Activated CD4-positive, alpha-beta memory T cell treated with anti-CD3 and anti-CD28 coated beads for 36 hours (primary cell): Measurements from ENCODE around the gene KAT7. TPM values are rescaled to one million over a fixed set of nuclear protein-coding genes. Genes with fewer than 3 reads are reported as not detected.

ENCODE experiments used
- CTCF ChIA-PET: fragments of 350-600 bp; sonication (Branson Sonifier 250); formaldehyde crosslinking; loops from one replicate; lab custom pipeline; 2021; ENCODE audit warnings: antibody characterized with exemption, inconsistent platforms; lab: Charles Lee
- POLR2A ChIA-PET: fragments of 350-600 bp; sonication (Branson Sonifier 250); formaldehyde crosslinking; loops from one replicate; lab custom pipeline; 2021; ENCODE audit warnings: antibody characterized with exemption; lab: Charles Lee
- DNase-seq: peaks from one replicate; pipeline ENCODE4 v3.0.0-alpha.2; 2020
- H3K27ac Mint-ChIP-seq: one replicate; pipeline ENCODE4 v1.8.0; 2021; ENCODE audit warnings: mixed read lengths
- H3K27me3 Mint-ChIP-seq: one replicate; pipeline ENCODE4 v1.8.0; 2021; ENCODE audit warnings: mixed read lengths
- H3K36me3 Mint-ChIP-seq: one replicate; pipeline ENCODE4 v1.8.0; 2021; ENCODE audit warnings: mixed read lengths
- H3K4me1 Mint-ChIP-seq: one replicate; pipeline ENCODE4 v1.8.0; 2021; ENCODE audit warnings: low read depth, mixed read lengths
- H3K4me3 Mint-ChIP-seq: one replicate; pipeline ENCODE4 v1.8.0; 2021; ENCODE audit warnings: mild to moderate bottlenecking, mixed read lengths
- H3K9me3 Mint-ChIP-seq: one replicate; pipeline ENCODE4 v1.8.0; 2021; ENCODE audit warnings: mixed read lengths
- intact Hi-C: fragments of 100-400 bp; cut with micrococcal nuclease; formaldehyde crosslinking; loops from one replicate; pipeline ENCODE4 v1.15.1; 2023
- total RNA-seq, 2 experiments: library from RNA; stranded (reverse); gene quantifications; one replicate each; pipeline ENCODE4 v1.2.3, GENCODE V29; 2021

KAT7 gene
- total RNA-seq, 2 experiments from 2014 or later = 60.5 to 65.8 TPM

DNA sequence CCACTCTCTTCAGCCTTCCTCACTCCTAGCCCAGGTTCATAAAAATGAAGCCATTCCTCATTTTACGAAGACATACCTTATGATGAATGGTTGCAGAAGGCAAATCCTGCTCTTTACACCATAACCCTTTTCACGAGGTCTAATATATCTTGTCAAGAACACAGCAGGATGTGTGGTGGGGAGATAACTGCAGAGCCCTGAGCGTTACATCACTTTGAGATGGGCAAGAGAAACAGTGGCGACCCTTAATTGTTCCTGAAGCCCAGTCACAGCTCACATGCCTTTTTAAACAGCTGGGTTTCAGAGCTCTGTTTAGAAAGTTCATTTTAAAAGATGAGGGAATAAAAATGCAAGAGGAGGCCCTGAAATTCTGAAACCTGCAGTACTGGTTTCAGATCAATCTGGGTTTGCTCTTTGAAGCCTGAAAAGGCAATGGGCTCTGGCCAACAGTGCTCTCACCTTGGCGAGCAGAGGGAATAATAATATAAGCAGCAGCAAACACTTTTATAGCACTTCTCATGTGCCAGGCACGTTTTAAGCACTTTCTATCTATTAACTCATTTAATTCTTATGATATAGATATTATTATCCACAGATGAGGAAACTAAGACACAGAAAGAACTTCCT is 27.4 kb upstream of the KAT7 start:
- Mint-ChIP-seq H3K36me3 (peaks cover 7% of the 10 kb centered on the region), H3K27me3 (no peaks in the 10 kb centered on the region), H3K27ac (peak overlapping the region; percentile 76), H3K4me3 (peak overlapping the region; percentile 21), H3K9me3 (no peaks in the 10 kb centered on the region), H3K4me1 (peaks cover 76% of the 10 kb centered on the region)
- DNase-seq = no peak
- intact Hi-C loops = loop anchor here (5.0 kb wide), 1 partner anchor 189 kb away; no protein-coding TSS in a partner anchor
- CTCF ChIA-PET = interaction anchor here (0.6 to 5.4 kb wide), 7 partner anchors 10 to 65 kb away, joined by 3 to 47 read pairs (median 4); partner anchors contain the start of gene SLC35B1
- POLR2A ChIA-PET = interaction anchor here (0.8 to 6.7 kb wide), 3 partner anchors 11 to 53 kb away, joined by 3 to 69 read pairs (median 4); partner anchors contain the start of gene SLC35B1

GRCh38 chr17:49762151-49762941 is 26.1 kb upstream of the KAT7 start:
- H3K4me3 Mint-ChIP-seq = peak overlapping the region; percentile 90
- no peak for DNase-seq
- intact Hi-C loops = loop anchor here (5.0 kb wide), 1 partner anchor 190 kb away; no protein-coding TSS in a partner anchor
- H3K4me1 Mint-ChIP-seq = peaks cover 63% of the 10 kb centered on the region
- H3K9me3 Mint-ChIP-seq = no peaks in the 10 kb centered on the region
- peaks cover 2% of the 10 kb centered on the region for H3K36me3 Mint-ChIP-seq
- ChIA-PET POLR2A (interaction anchor here (3.3 to 6.7 kb wide), 3 partner anchors 12 to 54 kb away, joined by 20 to 69 read pairs (median 35); partner anchors contain the start of gene SLC35B1), CTCF (interaction anchor here (1.0 to 5.4 kb wide), 9 partner anchors 9 to 205 kb away, joined by 3 to 47 read pairs (median 5); partner anchors contain the start of gene SLC35B1)
- no peaks in the 10 kb centered on the region for H3K27me3 Mint-ChIP-seq
- H3K27ac Mint-ChIP-seq = peak overlapping the region; percentile 81

GRCh38 chr17:49763735-49764558 is 24.5 kb upstream of the KAT7 start, which contains the start of gene FAM117A:
Gene FAM117A (minus strand): TSS chr17:49764131. CDS start chr17:49764087, 44 bp downstream.
- Mint-ChIP-seq H3K27me3 (no peaks in the 10 kb centered on the region), H3K27ac (peak within 1 kb of the TSS; percentile 81), H3K36me3 (no peaks in the 10 kb centered on the region), H3K4me1 (peaks cover 54% of the 10 kb centered on the region), H3K9me3 (no peaks in the 10 kb centered on the region), H3K4me3 (peak within 1 kb of the TSS; percentile 90)
- peak; percentile 99 for DNase-seq
- CTCF ChIA-PET = interaction anchor here (0.6 to 5.4 kb wide), 10 partner anchors 9 to 233 kb away, joined by 3 to 47 read pairs (median 4); partner anchors contain the start of gene SLC35B1
- intact Hi-C loops = loop anchor here (1.0 to 5.0 kb wide), 7 partner anchors 16 to 192 kb away; partner anchors contain the start of gene SPOP
- POLR2A ChIA-PET = interaction anchor here (0.6 to 6.7 kb wide), 14 partner anchors 10 to 206 kb away, joined by 3 to 69 read pairs (median 4); partner anchors contain the start of genes KAT7, SLC35B1 and SPOP

GRCh38 chr17:49764559-49765180 is 23.8 kb upstream of the KAT7 start:
- Mint-ChIP-seq H3K4me3 (peak overlapping the region; percentile 62), H3K4me1 (peaks cover 47% of the 10 kb centered on the region), H3K9me3 (no peaks in the 10 kb centered on the region), H3K27ac (peak overlapping the region; percentile 55), H3K27me3 (no peaks in the 10 kb centered on the region), H3K36me3 (no peaks in the 10 kb centered on the region)
- CTCF ChIA-PET = interaction anchor here (0.6 to 5.4 kb wide), 9 partner anchors 9 to 199 kb away, joined by 3 to 47 read pairs (median 5); partner anchors contain the start of gene SLC35B1
- DNase-seq = no peak
- POLR2A ChIA-PET = interaction anchor here (0.6 to 6.7 kb wide), 13 partner anchors 9 to 87 kb away, joined by 3 to 69 read pairs (median 4); partner anchors contain the start of genes KAT7, SLC35B1 and SPOP
- intact Hi-C loops = loop anchor here (1.0 to 5.0 kb wide), 7 partner anchors 16 to 192 kb away; partner anchors contain the start of gene SPOP

DNA sequence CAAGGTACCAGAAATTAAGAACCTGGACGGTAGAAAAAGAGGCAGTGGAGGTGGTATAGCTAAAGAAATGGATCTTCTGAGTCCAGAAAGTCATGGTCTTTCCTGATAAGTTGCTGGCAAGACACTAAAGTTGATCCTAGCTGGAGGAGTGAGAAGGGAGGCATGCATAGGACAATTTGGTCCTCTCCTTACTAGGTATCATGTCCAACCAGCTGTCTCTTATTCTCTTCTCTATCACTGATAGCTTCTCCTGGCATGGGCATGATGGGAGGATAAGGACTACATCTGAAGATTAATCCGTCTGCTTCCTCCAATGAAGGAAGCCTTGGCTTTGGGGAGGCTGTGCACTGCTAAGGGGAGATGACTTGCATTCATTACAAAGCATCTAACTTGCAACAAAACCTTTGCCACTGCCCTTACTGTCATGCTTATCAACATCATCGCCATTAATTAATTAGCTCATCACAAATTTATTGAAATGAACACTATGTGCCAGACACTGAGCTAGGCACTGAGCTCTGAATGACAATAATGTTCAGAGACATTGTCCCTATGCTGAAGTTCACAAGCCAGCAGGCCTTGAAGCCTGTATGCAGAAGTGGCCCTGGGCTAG is 21.5 kb upstream of the KAT7 start:
- intact Hi-C loops = no loop called here
- ChIA-PET CTCF (interaction anchor here (0.6 to 1.0 kb wide), 3 partner anchors 12 to 209 kb away, joined by 3 read pairs; no protein-coding TSS in a partner anchor), POLR2A (no interaction called here)
- Mint-ChIP-seq H3K4me1 (peaks cover 25% of the 10 kb centered on the region), H3K27me3 (no peaks in the 10 kb centered on the region), H3K9me3 (no peaks in the 10 kb centered on the region), H3K36me3 (no peaks in the 10 kb centered on the region), H3K27ac (no peak overlapping the region), H3K4me3 (no peak overlapping the region)
- no peak for DNase-seq

DNA sequence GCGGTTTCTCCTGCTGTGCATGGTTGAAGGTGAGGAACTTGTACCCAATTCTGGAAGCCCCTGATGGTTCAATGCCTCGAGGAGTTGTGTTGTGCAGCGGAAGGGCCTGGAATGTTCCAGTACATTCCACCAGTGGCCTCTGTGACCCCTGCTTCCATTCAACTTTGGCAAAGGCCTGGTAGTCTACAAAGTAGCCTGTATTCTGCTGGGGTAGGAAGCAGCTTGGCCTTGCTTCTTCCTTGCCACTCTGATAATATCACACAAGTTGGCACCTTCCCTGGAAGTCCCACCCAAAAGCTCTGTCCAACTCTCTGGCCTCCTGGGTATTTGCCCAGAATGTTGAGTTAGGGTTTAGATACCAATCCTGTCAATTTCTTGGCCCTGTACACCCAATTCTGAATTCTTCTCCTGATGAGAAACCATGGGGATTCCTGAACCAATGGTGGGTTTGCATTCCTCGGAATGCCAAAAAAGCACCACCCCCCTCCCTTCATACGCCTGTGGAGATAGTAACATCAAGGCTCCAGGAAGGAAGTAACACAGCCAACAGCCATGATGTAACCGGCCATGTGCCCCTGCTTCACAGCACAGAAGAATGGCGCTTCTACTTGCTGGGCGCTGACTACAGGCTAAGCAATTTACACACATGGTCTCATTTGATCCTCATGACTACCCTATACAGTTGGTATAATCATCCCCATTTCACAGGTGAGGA is 12.8 kb upstream of the KAT7 start:
- no peak for DNase-seq
- Mint-ChIP-seq H3K4me3 (no peak overlapping the region), H3K27me3 (no peaks in the 10 kb centered on the region), H3K36me3 (no peaks in the 10 kb centered on the region), H3K9me3 (no peaks in the 10 kb centered on the region), H3K27ac (no peak overlapping the region), H3K4me1 (peaks cover 6% of the 10 kb centered on the region)
- CTCF ChIA-PET = interaction anchor here (1.1 kb wide), 1 partner anchor 67 kb away, joined by 3 read pairs; the partner anchor contains the start of gene SLC35B1
- intact Hi-C loops = no loop called here
- POLR2A ChIA-PET = interaction anchor here (1.2 kb wide), 1 partner anchor 68 kb away, joined by 3 read pairs; the partner anchor contains the start of gene SLC35B1

GRCh38 chr17:49776551-49777300 is 11.8 kb upstream of the KAT7 start:
- CTCF ChIA-PET = interaction anchor here (1.1 to 1.5 kb wide), 2 partner anchors 68 to 81 kb away, joined by 3 to 4 read pairs; partner anchors contain the start of gene SLC35B1
- Mint-ChIP-seq H3K4me3 (no peak overlapping the region), H3K36me3 (no peaks in the 10 kb centered on the region), H3K4me1 (peaks cover 6% of the 10 kb centered on the region), H3K27me3 (no peaks in the 10 kb centered on the region), H3K9me3 (no peaks in the 10 kb centered on the region), H3K27ac (no peak overlapping the region)
- POLR2A ChIA-PET = interaction anchor here (0.9 to 1.5 kb wide), 3 partner anchors 11 to 69 kb away, joined by 3 to 5 read pairs (median 4); partner anchors contain the start of genes KAT7 and SLC35B1
- intact Hi-C loops = no loop called here
- no peak for DNase-seq

DNA sequence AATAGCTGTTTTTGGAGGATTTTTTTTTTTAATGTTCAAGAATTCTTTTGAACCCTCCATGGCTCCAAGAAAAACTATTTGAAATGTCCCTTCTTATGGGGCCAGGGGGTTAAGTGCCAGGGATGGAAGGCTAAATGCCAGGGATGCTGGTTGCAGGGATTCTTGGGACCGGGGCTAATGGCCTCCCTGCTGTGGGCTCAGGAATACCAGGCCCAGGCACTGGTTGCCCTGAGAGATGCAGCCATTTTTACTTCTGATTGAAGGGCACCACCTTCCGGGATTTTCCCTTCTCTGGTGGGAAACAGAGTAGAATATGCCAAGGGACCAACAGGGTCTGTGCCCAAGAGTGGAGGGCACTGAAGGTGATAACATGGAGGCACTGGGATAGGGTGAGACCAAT is 10.9 kb upstream of the KAT7 start:
- DNase-seq = no peak
- ChIA-PET POLR2A (interaction anchor here (0.9 to 1.5 kb wide), 2 partner anchors 10 to 13 kb away, joined by 4 to 5 read pairs; partner anchors contain the start of gene KAT7), CTCF (interaction anchor here (1.5 kb wide), 1 partner anchor 82 kb away, joined by 4 read pairs; no protein-coding TSS in a partner anchor)
- peaks cover 6% of the 10 kb centered on the region for H3K4me1 Mint-ChIP-seq
- H3K27me3 Mint-ChIP-seq = no peaks in the 10 kb centered on the region
- no peaks in the 10 kb centered on the region for H3K36me3 Mint-ChIP-seq
- H3K27ac Mint-ChIP-seq = no peak overlapping the region
- intact Hi-C loops = no loop called here
- H3K9me3 Mint-ChIP-seq = no peaks in the 10 kb centered on the region
- H3K4me3 Mint-ChIP-seq = no peak overlapping the region

DNA sequence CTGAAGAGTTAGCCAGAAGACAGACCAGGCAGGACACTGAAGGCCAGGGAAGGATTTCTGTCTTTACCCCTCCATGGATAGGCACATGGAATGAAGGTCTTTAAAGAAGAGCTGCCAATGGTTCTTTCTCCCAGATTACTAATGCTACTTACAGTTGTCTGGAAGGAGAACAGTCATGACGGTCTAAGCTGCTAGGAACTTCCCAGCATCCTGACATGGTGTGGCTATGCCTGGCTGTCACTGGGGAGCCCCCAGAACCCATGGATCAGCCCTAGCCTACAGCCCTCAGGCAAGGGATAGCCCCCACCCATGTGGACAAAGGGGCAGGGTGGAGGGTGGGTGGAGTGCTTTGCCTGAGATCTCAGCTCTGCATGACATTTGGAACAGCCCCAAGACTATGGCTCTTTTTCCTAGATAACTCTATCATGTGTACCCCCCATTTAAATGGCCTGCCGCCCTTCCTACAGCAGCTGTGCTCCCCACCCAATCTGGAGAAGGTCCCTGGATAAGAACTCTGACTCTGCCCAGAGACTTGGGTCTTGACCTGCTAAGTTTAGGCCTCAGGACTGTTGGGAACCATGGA is 9.2 kb upstream of the KAT7 start:
- Mint-ChIP-seq H3K36me3 (no peaks in the 10 kb centered on the region), H3K4me1 (peaks cover 6% of the 10 kb centered on the region), H3K4me3 (no peak overlapping the region), H3K27ac (no peak overlapping the region), H3K9me3 (no peaks in the 10 kb centered on the region), H3K27me3 (no peaks in the 10 kb centered on the region)
- ChIA-PET CTCF (interaction anchor here (0.6 to 1.3 kb wide), 7 partner anchors 12 to 209 kb away, joined by 3 to 9 read pairs (median 4); partner anchors contain the start of gene SLC35B1), POLR2A (interaction anchor here (0.9 to 1.0 kb wide), 2 partner anchors 15 to 22 kb away, joined by 3 read pairs; partner anchors contain the start of gene FAM117A)
- intact Hi-C loops = no loop called here
- DNase-seq = no peak
